BJ (cell line): ENCODE data around the gene GJB5. TPM values are rescaled to one million over a fixed set of nuclear protein-coding genes. Genes with fewer than 3 reads are reported as not detected.

Experiments used
- CTCF ChIA-PET: fragments of 350-600 bp; formaldehyde crosslinking; extraction: SDS; loops from one replicate; lab custom pipeline; 2021; ENCODE audit warnings: antibody characterized with exemption, inconsistent platforms; lab: Yijun Ruan, JAX
- POLR2A ChIA-PET: fragments of 300-600 bp; sonication (Branson Sonifier 250); formaldehyde crosslinking; extraction: SDS; loops from one replicate; lab custom pipeline; 2021; ENCODE audit warnings: antibody characterized with exemption; lab: Charles Lee
- DNase-seq: peaks from one replicate; pipeline ENCODE4 v3.0.0-alpha.2; 2011; ENCODE audit warnings: low read depth
- H3K27me3 ChIP-seq: 2 replicates; pipeline ENCODE4 v1.6.0; 2011; ENCODE audit warnings: low read length; ENCODE audit not compliant: control insufficient read depth, insufficient read depth
- H3K36me3 ChIP-seq: 2 replicates; pipeline ENCODE4 v1.5.1; 2011; ENCODE audit warnings: low read length; ENCODE audit not compliant: control insufficient read depth, insufficient read depth
- H3K4me3 ChIP-seq: 2 replicates; pipeline ENCODE4 v1.5.1; 2011; ENCODE audit warnings: low read depth, mild to moderate bottlenecking, control low read depth, low read length
- polyA plus RNA-seq: library from polyadenylated mRNA; depleted of rRNA; stranded (reverse); fragments of >200 nt; gene quantifications from 2 replicates; pipeline ENCODE4 v1.2.3, GENCODE V29; 2011
- TF ChIP-seq, protein P1 (sequence below): IDR thresholded peaks from 2 replicates; pipeline ENCODE4 v1.5.1; 2011; ENCODE audit warnings: low read depth, mild to moderate bottlenecking, control low read depth, inconsistent platforms, low read length, moderate library complexity; ENCODE audit not compliant: insufficient read depth

GJB5 gene
- polyA plus RNA-seq, 1 experiment = not detected

DNA sequence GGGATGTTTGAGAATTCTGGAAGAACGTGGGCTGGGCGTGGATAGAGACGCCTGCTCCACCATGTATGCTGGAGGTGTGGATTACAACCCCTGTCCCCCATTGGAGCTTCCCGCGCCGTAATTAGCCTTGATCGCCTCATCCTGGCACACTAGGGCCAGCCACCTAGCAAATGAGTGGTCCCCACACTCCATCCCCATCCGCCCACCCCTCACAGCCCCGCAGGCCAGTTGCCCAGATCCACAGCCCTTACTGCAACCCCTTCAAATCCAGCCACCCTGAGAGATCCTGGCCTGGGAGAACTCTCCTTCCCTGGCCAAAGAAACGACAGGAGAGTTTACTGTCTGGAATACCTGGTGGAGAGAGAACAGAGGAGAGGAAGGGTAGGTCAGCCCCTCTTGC lies 37.6 kb downstream of the GJB5 start:
- CTCF ChIA-PET = no interaction called here
- Histone ChIP-seq H3K36me3 (no peaks in the 10 kb centered on the region), H3K27me3 (peaks cover 15% of the 10 kb centered on the region), H3K4me3 (no peak overlapping the region)
- POLR2A ChIA-PET = no interaction called here
- TF ChIP-seq, protein P1, sequence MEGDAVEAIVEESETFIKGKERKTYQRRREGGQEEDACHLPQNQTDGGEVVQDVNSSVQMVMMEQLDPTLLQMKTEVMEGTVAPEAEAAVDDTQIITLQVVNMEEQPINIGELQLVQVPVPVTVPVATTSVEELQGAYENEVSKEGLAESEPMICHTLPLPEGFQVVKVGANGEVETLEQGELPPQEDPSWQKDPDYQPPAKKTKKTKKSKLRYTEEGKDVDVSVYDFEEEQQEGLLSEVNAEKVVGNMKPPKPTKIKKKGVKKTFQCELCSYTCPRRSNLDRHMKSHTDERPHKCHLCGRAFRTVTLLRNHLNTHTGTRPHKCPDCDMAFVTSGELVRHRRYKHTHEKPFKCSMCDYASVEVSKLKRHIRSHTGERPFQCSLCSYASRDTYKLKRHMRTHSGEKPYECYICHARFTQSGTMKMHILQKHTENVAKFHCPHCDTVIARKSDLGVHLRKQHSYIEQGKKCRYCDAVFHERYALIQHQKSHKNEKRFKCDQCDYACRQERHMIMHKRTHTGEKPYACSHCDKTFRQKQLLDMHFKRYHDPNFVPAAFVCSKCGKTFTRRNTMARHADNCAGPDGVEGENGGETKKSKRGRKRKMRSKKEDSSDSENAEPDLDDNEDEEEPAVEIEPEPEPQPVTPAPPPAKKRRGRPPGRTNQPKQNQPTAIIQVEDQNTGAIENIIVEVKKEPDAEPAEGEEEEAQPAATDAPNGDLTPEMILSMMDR = no peak
- DNase-seq = no peak

DNA sequence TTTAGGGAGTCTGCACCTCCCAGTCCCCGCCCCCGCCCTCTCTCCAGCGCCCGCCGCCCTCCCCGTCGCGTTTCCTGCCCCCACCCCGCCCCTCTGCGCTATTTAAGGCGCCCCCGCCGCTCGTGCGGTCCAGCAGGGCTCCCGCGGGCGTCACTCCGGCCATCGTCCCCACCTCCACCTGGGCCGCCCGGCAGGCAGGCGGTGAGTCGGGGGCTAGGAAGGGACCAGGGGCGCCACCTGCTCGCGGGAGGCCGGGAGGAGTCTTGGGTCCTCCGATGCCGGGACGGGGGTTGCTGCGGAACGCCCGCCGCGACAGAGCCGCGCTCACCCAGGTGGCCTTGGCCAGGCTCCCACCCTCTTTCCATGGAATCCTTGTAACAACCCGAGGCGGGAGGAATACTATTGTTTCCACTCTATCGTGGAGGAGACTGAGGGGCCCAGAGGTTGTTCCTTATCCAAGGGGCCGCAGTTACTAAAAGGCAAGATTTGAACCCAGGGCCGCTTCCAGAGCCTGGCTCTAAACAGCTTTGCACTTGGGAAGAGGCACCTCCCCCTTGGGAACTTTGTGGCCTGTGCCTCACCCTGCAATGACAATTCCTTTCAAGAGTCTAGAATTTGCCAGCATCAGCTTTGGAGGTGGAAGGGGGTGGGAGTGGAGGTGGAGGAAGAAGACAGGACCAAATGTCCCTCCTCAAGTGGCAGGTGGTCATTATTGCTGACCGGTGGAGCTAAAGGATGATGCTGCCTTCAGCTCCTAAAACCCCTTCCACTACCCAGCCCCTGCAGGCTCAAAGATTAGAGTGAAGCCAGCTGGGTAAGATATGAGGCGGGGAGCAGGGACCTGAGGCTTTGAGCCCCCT lies 38.3 kb downstream of the GJB5 start, which contains the start of gene GJA4:
Gene GJA4, plus strand, starts transcription at position 132 of the 860 bp plus-strand sequence. CDS start 1,215 bp downstream, outside the sequence.
- H3K36me3 ChIP-seq = no peaks in the 10 kb centered on the region
- ChIA-PET POLR2A (no interaction called here), CTCF (interaction anchor here (0.6 kb wide), 1 partner anchor 334 kb away, joined by 3 read pairs; no protein-coding TSS in a partner anchor)
- TF ChIP-seq, protein P1 = no peak
- DNase-seq = no peak
- H3K27me3 ChIP-seq = peaks cover 15% of the 10 kb centered on the region
- H3K4me3 ChIP-seq = no peak within 1 kb of the TSS

DNA sequence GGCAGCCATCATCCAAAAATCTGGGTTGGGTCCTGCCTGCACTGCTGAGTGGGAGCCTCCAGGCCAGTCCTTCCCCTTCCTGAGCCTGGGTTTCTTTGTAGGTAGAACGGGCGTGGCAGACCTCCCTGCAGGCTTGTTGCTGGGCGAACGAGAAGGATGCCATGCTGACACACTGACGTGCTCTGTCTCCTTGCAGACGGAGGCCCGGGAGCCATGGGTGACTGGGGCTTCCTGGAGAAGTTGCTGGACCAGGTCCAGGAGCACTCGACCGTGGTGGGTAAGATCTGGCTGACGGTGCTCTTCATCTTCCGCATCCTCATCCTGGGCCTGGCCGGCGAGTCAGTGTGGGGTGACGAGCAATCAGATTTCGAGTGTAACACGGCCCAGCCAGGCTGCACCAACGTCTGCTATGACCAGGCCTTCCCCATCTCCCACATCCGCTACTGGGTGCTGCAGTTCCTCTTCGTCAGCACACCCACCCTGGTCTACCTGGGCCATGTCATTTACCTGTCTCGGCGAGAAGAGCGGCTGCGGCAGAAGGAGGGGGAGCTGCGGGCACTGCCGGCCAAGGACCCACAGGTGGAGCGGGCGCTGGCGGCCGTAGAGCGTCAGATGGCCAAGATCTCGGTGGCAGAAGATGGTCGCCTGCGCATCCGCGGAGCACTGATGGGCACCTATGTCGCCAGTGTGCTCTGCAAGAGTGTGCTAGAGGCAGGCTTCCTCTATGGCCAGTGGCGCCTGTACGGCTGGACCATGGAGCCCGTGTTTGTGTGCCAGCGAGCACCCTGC lies 39.3 kb downstream of the GJB5 start:
- Histone ChIP-seq H3K4me3 (no peak overlapping the region), H3K36me3 (no peaks in the 10 kb centered on the region), H3K27me3 (peaks cover 15% of the 10 kb centered on the region)
- ChIA-PET CTCF (interaction anchor here (0.6 to 1.5 kb wide), 2 partner anchors 58 to 335 kb away, joined by 3 read pairs; no protein-coding TSS in a partner anchor), POLR2A (no interaction called here)
- TF ChIP-seq, protein P1 = no peak
- no peak for DNase-seq

DNA sequence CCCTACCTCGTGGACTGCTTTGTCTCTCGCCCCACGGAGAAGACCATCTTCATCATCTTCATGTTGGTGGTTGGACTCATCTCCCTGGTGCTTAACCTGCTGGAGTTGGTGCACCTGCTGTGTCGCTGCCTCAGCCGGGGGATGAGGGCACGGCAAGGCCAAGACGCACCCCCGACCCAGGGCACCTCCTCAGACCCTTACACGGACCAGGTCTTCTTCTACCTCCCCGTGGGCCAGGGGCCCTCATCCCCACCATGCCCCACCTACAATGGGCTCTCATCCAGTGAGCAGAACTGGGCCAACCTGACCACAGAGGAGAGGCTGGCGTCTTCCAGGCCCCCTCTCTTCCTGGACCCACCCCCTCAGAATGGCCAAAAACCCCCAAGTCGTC lies 39.9 kb downstream of the GJB5 start:
- POLR2A ChIA-PET = no interaction called here
- Histone ChIP-seq H3K27me3 (peaks cover 15% of the 10 kb centered on the region), H3K4me3 (no peak overlapping the region), H3K36me3 (no peaks in the 10 kb centered on the region)
- CTCF ChIA-PET = interaction anchor here (1.5 kb wide), 1 partner anchor 58 kb away, joined by 3 read pairs; no protein-coding TSS in a partner anchor
- no peak for DNase-seq
- TF ChIP-seq, protein P1 = no peak

DNA sequence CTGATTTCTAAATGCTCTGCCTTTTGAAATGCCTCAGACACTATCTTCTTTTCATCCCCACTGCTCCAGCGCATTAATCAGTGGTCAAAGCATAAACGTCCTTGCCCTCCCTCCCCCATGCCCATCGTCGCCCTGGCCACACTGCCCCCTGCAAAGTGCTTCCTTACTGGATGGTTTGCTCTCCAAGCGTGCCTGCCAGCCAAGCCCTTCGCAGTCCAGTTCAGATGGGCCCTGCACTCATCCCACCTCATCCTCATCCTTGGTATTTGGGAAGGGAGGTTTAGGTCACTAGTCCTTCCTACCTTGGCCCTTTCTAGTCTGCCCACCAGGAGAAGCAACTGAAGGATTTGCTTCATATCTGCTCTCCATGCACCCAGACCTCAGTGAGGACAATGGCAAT lies 41.1 kb downstream of the GJB5 start:
- ChIA-PET POLR2A (no interaction called here), CTCF (interaction anchor here (1.5 to 2.3 kb wide), 2 partner anchors 57 kb away, joined by 3 to 8 read pairs; no protein-coding TSS in a partner anchor)
- TF ChIP-seq, protein P1 = no peak
- DNase-seq = no peak
- Histone ChIP-seq H3K4me3 (no peak overlapping the region), H3K36me3 (no peaks in the 10 kb centered on the region), H3K27me3 (peaks cover 15% of the 10 kb centered on the region)
